Skin of body (tissue), 2 donors: ENCODE results near the gene RPS16. TPM values are rescaled to one million over a fixed set of nuclear protein-coding genes. Genes with fewer than 3 reads are reported as not detected.
A peak's percentile ranks its signal among the peaks of the same experiment; 100 is the strongest.

Experiments
- DNase-seq: peaks from one replicate; lab custom pipeline; 2025; lab: John Stamatoyannopoulos, UW
- total RNA-seq: library from RNA; depleted of rRNA; stranded (reverse); fragments of >200 nt; gene quantifications from one replicate; pipeline ENCODE4 v1.2.3, GENCODE V29; 2014

The RPS16 gene
- total RNA-seq, 1 donor from 2014 or later: 157 TPM

GRCh38 chr19:39407660-39408391 lies 27.9 kb downstream of the RPS16 start:
- no peak for DNase-seq

- DNase-seq: no peak
These were observed 28.4 kb downstream of the RPS16 start for GRCh38 chr19:39407410-39407659.

- peak; percentile 82 for DNase-seq
These were observed 28.9 kb downstream of the RPS16 start, which contains the start of gene ZFP36 for GRCh38 chr19:39406656-39407409. ZFP36 (plus strand) TSS chr19:39406847; CDS start chr19:39406905, 58 bp downstream.

GRCh38 chr19:39405958-39406655 lies 29.6 kb downstream of the RPS16 start:
- peak; percentile 71 for DNase-seq

GRCh38 chr19:39405261-39405957 lies 30.3 kb downstream of the RPS16 start:
- no peak for DNase-seq

- peak; percentile 97 for DNase-seq
These were observed 32.1 kb downstream of the RPS16 start for GRCh38 chr19:39403331-39404312.

- DNase-seq: peak; percentile 90
These were observed 33.1 kb downstream of the RPS16 start for GRCh38 chr19:39402346-39403300.

- DNase-seq: peak; percentile 83
These were observed 34.0 kb downstream of the RPS16 start for GRCh38 chr19:39401549-39402345.

GRCh38 chr19:39401070-39401548 lies 34.6 kb downstream of the RPS16 start:
- DNase-seq: no peak

GRCh38 chr19:39400061-39400460 lies 35.7 kb downstream of the RPS16 start:
- no peak for DNase-seq

- DNase-seq: no peak
These were observed 36.1 kb downstream of the RPS16 start for GRCh38 chr19:39399668-39400050.

GRCh38 chr19:39398297-39398864 lies 37.4 kb downstream of the RPS16 start:
- DNase-seq: no peak

GRCh38 chr19:39397360-39398296 lies 38.1 kb downstream of the RPS16 start:
- peak; percentile 65 for DNase-seq

GRCh38 chr19:39390751-39391437 lies 44.9 kb downstream of the RPS16 start, which contains the start of the genes MED29 and PAF1:
MED29 (plus strand) TSS chr19:39391378; CDS start chr19:39391423, 45 bp downstream.
PAF1 (minus strand) TSS chr19:39391106; CDS start chr19:39390864, 242 bp downstream.
- peak; percentile 100 for DNase-seq

GRCh38 chr19:39390451-39390750 lies 45.3 kb downstream of the RPS16 start:
- no peak for DNase-seq
